PC-3 (cell line): ENCODE measurements around the gene MYO3B.

Experiments used
- EZH2 ChIP-seq: fragments of 300-600 bp; sonication (generic); IDR thresholded peaks from one replicate; pipeline ENCODE4 v1.6.1; 2017; ENCODE audit warnings: antibody characterized with exemption, mild to moderate bottlenecking, low read length; ENCODE audit not compliant: unreplicated experiment
- EZH2phosphoT487 ChIP-seq: fragments of 300-600 bp; sonication (generic); IDR thresholded peaks from 2 replicates; pipeline ENCODE4 v1.6.1; 2018; ENCODE audit warnings: mild to moderate bottlenecking, antibody characterized with exemption, low read length, borderline replicate concordance
- TF ChIP-seq, protein P1 (sequence below): fragments of 300-600 bp; sonication (generic); conservative IDR thresholded peaks from 2 replicates; pipeline ENCODE4 v1.5.1; 2017; ENCODE audit warnings: antibody characterized with exemption, low read depth, mild to moderate bottlenecking, low read length

- TF ChIP-seq, protein P1, sequence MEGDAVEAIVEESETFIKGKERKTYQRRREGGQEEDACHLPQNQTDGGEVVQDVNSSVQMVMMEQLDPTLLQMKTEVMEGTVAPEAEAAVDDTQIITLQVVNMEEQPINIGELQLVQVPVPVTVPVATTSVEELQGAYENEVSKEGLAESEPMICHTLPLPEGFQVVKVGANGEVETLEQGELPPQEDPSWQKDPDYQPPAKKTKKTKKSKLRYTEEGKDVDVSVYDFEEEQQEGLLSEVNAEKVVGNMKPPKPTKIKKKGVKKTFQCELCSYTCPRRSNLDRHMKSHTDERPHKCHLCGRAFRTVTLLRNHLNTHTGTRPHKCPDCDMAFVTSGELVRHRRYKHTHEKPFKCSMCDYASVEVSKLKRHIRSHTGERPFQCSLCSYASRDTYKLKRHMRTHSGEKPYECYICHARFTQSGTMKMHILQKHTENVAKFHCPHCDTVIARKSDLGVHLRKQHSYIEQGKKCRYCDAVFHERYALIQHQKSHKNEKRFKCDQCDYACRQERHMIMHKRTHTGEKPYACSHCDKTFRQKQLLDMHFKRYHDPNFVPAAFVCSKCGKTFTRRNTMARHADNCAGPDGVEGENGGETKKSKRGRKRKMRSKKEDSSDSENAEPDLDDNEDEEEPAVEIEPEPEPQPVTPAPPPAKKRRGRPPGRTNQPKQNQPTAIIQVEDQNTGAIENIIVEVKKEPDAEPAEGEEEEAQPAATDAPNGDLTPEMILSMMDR, result no peak
- no peak for TF ChIP-seq EZH2
- no peak for TF ChIP-seq EZH2phosphoT487
Measured at GRCh38 chr2:170141865-170142264, 36.1 kb upstream of the MYO3B start.
